ENCODE results near the gene CDIP1. TPM values are rescaled to one million over a fixed set of nuclear protein-coding genes. Genes with fewer than 3 reads are reported as not detected.

CDIP1 gene
- total RNA-seq, 1 donor from 2014 or later = 27.4 TPM

DNA sequence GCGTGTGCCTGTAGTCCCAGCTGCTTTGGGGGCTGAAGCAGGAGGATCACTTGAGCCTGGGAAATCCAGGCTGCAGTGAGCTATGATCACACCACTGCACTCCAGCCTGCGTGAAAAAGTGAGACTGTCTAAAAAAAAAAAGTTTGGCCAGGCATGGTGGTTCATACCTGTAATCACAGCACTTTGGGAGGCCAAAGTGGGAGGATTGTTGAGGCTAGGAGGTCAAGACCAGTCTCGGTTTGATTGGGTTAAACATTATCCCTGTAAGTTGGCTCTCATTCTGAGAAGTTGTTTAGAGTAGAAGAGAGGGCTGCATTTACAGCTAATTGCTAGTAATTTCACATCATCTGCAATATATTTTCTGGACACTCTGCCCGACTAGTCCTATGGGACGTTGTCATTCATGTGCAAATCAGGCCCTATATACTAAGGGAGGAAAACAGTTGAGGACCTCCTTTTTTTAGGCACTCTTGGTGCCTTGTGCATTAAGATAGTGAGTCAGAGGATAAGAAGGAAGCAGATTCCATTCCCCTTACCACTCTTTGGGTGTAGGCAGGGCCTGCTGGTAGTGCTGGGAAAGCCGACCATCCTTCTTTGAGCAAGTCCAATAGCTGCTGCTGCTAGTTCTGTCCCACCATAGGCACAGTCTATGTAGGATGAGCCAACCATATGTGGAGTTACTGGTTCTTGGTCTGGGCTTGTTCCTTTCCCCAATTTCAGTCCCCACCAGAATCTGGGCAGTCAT is 43.7 kb downstream of the CDIP1 start:
- no peak for DNase-seq (ENCODE audit: extremely low read depth, low read depth, low spot score)

DNA sequence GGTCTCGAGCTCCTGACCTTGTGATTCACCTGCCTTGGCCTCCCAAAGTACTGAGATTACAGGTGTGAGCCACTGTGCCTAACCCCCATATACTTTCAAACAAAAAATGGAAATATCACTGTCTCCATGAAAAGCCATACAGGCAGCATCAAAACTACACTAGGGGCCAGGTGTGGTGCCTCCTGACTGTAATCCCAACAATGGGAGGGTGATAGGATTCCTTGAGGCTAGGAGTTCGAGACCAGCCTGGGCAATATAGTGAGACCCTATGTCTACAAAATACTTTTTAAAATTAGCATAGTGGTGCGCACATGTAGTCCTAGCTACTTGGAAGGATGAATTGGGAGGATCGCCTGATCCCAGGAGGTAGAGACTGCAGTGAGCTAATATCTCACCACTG is 46.7 kb downstream of the CDIP1 start:
- DNase-seq (ENCODE audit: extremely low read depth, low read depth, low spot score) = no peak

DNA sequence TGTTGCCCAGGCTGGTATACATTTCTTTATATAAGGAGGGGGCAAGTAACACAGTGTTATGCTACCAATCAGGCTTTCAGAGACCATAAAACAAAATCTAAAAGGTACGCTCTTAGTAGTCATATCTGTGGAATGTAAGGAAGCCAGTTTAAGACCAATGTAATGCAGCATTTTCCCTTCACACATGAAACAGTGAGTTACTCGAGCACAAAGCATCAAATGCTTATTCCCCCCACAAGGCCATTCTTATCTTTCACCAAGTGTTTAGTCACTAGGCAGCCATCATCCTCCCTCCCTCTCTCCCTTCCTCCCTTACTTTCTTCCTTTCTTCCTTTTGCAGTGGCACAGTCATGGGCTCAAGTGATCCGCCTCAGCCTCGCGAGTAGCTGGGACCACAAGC is 49.5 kb downstream of the CDIP1 start:
- DNase-seq (ENCODE audit: extremely low read depth, low read depth, low spot score) = no peak

DNA sequence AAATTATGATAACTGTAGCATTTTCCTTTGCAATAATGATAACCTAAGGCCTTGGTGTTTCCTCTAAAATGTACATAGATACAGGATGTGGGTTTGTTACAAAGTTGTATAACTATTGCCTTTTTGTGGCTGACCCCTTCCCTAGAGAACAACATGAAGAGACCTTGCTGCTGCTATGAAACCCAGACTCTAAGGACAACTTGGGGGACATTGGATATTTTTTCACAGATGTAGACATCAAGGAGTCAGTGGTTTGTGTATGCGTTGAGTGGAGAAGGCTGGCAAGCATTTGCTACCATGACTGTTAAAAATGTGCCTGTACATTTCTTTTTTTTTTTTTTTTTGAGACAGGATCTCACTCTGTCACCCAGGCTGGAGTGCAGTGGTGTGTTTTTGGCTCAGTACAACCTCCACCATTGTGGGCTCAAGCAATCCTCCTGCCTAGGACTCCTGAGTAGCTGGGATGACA is 50.0 kb downstream of the CDIP1 start:
- no peak for DNase-seq (ENCODE audit: extremely low read depth, low read depth, low spot score)

DNA sequence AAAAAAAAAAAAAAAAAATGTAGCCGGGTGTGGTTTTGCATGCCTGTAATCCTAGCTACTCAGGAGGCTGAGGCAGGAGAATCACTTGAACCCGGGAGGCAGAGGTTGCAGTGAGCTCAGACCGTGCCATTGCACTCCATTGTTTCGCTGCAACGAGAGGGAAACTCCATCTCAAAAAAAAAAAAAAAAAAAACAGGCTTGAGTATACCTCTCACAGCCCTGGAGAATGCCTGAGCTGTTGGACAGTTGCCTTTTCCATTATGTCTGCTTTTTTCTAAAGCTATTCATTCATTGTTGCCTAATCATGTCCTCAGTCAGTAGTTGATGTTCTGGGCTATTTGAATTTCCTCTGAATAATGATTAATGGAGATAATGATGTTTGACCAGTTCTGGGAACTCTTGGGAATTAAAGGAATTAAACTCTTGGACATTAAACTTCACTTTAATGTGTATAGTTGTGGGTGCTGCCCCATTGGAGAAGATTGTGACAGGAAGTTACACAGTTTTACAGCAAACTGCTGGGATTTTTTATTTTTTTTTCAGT is 50.5 kb downstream of the CDIP1 start:
- no peak for DNase-seq (ENCODE audit: extremely low read depth, low read depth, low spot score)

DNA sequence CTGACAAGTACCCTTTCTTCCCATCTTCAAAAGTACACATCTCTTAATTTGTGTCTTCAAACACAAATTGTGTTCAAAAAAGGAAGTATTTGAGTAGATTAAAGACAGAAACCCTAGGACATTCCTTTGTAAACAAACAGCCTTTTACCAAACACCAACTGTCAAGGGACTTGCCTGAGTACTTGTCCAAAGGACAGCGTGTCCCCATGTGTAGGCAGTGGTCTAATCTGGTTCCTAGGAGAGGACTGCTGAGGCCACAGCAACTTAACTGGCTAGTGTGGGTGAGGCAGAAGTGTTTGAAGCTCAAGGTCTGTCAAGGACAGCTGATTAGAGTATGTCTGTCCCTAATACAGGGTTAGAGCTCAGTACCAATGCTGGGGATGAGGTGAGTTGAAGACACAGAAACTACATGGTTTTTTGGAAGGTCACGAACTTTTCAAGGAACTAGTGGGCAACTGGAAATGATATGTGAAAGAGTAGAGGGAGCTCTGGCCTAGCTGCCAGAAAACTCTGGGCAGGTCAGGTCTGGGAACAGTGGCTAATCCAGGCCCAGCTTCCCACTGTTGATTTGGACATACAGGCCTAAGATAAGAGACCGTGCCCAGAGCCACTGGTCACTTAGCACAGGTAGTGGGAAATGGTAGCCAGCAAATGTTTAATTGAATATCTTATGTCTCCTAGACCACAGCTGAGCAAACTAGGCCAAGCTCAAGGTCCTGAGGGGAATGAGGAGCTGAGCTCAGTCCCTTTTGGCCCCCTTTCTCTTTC is 52.3 kb downstream of the CDIP1 start:
- DNase-seq (ENCODE audit: extremely low read depth, low read depth, low spot score) = no peak

DNA sequence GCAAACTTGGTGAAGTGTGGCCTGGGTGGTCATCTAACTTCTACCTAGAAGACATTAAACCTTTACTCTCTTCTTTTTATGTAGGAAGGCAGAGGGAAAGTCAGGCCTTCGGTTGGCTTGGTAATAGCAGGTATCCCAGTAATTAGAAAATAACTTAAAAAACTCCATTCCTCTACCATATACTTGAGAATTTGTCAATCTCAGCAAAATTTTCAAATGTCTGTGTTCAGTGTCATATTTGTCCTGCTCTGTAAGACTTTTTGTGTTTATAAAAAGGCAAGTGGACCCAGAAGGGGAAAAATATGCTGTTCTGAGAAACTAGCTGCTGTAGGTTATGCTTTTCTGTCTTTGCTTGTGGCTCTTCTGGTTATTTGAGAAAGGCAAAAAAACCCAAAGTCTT is 56.6 kb downstream of the CDIP1 start:
- no peak for DNase-seq (ENCODE audit: extremely low read depth, low read depth, low spot score)

DNA sequence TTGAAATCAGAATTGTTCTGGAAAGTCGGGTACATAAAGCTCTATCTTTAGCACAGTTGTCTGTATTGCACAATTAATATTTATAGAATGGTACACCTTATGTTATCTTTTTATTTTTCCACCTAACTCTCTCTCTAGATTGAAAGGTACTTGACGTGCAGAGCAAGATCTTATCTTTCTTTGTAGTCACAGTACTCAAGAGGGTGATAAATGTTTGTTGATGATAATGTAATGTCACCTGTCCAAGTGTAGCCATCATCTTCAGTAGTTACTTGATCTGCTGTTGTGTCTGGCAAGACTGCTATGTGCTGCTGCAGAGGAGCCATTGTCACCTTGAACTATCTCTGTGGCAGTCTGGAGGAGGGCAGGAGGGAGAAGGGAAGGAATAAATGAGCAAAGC is 57.0 kb downstream of the CDIP1 start:
- no peak for DNase-seq (ENCODE audit: extremely low read depth, low read depth, low spot score)

DNA sequence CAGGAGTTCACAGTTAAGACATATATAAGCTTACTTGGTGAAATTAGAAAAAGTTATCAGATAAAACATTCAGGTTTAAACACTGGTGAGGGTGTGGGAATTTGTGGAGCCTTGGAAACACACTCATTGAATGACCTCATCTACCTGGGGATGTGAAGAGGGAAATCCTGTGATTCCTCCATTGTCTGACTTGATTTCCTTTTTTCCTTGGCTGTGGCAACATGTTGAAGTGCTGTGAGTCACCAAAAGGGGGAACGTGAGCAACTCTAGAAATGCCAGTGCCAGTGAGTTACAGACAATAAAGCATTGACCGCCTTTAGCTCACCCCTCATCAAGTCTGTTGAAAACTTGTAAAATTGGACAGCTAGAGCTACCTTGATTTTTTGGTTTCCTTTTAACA is 60.6 kb downstream of the CDIP1 start:
- DNase-seq (ENCODE audit: extremely low read depth, low read depth, low spot score) = peak; percentile 70

DNA sequence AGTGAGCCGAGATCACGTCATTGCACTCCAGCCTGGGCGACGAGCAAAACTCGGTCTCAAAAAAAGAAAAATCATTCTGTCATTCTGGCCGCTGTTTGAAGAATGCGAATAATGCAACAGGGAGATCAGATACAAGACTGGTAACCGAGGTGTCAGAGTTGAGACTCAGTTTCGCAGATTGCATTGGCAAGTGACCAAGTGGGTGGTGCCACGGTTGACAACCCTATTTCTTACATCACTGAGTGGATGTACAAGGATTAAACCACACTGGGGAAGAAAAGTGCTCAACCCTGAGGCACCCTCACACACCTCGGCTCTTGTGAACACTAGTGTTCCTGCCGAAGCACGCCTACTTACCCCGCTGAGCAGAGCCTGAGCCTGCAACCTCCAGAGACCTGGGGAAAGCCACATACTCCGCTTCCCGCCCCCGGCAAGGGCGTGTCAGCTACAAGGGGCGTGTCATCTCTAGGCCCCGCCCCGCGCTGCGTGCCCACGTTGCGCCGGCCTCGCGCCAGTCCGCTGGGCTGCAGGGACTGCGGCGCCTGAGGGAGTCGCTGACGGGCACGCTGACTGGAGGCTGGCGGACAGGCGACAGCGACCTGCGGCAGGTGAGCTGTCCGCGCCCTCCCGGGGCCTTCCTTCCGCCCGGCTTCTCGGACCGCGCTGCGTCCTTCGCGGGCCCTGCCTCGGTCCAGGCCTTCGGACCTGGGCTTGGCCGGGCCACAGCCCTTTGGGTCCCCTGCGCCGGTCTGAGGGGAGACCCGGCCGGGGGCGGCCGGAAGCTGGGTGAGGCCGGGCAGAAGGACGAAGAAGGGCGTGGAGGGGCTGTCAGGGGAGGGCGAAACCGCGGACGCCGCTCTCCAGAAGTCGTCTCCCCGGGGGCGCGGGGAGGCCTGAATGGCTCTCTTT is 62.4 kb downstream of the CDIP1 start, which contains the start of gene HMOX2:
Gene HMOX2, plus strand, starts transcription at position 519 of the 909 bp plus-strand sequence. CDS start 29,127 bp downstream, outside the sequence.
- DNase-seq (ENCODE audit: extremely low read depth, low read depth, low spot score) = no peak

DNA sequence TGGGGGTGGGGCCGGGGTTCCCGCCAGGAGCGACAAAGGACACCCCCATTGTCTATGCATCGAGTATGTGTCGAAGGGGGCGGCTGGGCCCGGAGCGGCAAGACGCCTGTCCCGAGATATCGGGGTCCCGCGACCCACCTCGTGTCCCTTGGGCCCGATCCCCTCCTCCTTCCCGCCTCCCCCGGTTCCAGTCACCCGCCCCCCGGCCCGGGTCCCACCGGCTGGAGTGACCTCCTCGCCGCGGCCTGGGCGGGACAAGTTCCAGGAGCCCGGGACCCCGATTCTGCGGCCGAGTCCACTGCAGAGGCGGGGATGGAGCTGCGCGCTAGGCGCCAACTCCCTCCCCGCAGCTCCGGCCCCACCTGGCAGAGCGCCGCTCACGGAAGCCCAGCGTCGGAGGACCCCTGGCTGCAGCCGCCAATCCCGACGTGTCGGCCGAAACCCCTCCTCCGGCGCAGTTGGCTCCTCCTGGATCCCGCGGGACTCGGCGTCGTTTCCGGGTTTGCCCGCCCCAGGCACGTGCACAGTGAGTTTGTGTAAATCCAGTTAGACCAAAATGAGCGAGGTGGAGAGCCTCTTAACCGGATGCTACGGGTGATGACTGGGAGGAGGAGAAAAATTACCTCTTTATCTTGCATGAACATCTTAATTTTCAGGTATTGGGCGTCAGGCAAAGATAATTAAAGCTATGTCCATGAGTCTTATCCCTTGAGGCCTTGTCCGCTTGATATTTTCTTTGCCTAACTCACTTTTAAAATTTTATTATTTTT is 64.2 kb downstream of the CDIP1 start, which contains the start of gene NMRAL1:
Gene NMRAL1, minus strand, starts transcription at position 434 of the 770 bp plus-strand sequence. CDS start 493 bp downstream, outside the sequence.
- DNase-seq (ENCODE audit: extremely low read depth, low read depth, low spot score) = no peak

DNA sequence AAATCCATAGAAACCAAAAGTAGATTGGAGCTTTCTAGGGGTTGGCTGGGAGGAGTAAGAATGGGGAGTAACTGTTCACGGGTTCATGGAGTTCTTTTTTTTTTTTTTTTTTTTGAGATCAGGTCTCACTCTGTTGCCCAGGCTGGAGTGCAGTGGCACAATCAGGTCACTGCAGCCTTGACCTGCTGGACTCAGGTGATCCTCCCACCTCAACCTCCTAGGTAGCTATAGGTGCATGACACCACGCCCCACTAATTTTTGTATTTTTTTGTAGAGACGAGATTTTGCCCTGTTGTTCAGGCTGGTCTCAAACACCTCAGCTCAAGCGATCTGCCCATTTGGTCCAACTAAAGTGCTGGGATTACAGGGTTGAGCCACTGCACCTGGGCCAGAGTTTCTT is 65.7 kb downstream of the CDIP1 start:
- no peak for DNase-seq (ENCODE audit: extremely low read depth, low read depth, low spot score)

DNA sequence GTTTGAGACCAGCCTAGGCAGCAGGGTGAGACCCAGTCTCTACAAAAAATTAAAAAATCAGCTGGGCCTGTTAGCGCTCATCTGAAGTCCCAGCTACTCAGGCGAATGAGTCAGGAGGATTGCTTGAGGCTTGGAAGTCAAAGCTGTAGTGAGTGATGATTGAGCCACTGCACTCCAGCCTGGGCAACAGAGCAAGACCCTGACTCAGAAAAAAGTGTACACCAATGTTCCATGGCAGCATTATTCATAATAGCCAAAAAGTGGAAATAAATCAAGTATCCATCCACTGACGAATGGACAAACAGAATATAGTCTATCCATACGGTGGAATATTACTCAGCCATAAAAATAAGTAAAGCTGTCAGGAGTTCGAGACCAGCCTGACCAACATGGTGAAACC is 66.7 kb downstream of the CDIP1 start:
- DNase-seq (ENCODE audit: extremely low read depth, low read depth, low spot score) = no peak

DNA sequence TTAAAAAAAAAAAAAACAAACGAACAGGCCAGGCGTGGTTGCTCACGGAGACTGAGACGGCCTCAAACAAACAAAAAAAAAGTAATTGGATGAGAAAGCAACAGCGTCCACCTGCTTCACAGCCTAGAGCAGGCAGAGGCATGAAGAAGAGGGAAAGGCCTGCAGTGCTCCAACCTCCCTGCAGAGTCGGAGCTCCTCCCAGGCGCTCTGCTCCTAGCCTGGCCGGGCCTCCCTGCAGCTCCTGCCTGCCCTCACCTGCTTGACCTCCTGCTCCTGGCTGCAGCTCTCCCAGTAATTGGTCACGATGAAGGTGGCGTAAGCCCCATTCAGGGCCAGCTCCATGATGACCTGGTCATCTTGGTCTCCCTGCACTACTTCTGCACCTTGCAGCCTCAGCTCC is 69.6 kb downstream of the CDIP1 start:
- DNase-seq (ENCODE audit: extremely low read depth, low read depth, low spot score) = no peak

DNA sequence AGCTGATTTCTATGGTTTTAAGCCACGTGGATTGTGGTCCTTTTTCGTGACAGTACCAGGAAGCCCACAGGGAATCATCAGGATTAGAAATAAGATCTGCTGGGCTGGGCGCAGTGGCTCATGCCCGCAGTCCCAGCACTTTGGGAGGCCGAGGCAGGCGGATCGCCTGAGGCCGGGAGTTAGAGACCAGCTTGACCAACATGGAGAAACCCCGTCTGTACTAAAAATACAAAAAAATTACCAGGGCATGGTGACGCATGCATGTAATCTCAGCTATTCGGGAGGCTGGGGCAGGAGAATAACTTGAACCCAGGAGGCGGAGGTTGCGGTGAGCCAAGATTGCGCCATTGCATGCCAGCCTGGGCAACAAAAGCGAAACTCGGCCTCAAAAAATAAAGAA is 70.7 kb downstream of the CDIP1 start:
- DNase-seq (ENCODE audit: extremely low read depth, low read depth, low spot score) = no peak

DNA sequence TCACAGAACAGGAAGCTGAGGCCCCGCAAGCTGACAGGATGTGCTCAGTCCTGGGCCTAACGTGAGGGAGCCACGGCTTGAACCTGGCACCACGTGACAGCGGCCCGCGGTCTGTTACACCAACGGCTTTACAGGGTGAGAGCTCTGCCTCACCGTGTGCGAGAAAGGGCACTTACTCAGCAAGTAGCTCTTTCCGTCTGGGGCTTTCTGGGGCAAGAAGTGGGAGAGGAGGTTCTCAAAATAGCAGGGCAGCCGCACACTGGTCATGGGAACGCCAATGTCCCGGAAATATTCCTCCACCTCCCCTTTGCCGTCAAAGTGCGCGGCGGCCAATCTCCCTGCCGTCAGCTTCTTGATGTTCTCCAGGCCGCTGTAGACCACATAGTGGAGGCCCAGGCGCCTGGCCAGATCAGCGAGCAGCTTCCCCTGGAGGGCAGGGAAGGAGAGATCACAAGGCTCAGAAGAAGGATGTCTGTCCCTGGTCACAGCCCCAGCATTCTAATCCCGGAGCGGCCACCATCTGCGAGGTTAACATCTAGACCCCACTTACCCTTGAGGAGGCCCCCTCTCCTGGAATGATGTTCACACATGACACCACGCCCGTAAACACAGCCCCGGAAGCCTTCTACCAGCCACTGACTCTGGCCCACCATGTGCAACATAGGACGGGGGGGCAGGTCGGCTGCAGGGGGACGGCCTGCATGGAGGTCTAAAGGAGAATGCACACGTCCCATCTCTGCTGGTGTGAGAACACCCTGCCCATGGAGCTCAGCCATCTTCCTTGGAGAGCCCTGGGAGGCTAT is 72.4 kb downstream of the CDIP1 start:
- no peak for DNase-seq (ENCODE audit: extremely low read depth, low read depth, low spot score)

DNA sequence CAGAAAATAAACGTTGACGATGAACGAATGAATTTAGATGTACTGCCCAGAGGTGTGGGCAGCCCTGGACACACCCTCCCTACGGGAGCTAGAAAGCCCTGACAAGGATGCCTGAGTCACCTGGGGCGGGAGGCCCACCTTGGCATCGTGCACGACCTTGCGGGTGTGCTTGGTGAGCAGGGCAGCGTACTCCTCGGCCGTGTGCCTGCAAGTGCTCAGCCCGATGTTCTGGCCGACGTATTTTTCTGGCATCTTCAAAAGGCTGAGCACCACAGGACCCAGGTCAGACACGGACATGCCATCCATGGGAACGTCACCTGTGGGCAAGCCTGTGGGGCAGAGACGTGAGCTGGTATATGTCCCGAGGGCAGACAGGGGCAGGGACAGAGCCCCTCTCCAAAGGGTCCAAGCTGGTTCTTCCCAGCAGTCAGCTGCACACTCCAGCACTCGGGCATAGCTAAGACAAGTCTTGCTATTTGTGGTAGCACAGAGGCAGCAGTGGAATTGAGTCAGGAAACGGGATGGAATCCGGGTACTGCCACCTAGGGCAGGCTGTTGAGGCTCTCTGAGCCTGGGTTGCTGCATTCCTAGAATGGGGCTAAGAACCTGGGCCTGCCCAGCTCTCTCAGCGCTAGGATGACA is 74.9 kb downstream of the CDIP1 start:
- no peak for DNase-seq (ENCODE audit: extremely low read depth, low read depth, low spot score)

DNA sequence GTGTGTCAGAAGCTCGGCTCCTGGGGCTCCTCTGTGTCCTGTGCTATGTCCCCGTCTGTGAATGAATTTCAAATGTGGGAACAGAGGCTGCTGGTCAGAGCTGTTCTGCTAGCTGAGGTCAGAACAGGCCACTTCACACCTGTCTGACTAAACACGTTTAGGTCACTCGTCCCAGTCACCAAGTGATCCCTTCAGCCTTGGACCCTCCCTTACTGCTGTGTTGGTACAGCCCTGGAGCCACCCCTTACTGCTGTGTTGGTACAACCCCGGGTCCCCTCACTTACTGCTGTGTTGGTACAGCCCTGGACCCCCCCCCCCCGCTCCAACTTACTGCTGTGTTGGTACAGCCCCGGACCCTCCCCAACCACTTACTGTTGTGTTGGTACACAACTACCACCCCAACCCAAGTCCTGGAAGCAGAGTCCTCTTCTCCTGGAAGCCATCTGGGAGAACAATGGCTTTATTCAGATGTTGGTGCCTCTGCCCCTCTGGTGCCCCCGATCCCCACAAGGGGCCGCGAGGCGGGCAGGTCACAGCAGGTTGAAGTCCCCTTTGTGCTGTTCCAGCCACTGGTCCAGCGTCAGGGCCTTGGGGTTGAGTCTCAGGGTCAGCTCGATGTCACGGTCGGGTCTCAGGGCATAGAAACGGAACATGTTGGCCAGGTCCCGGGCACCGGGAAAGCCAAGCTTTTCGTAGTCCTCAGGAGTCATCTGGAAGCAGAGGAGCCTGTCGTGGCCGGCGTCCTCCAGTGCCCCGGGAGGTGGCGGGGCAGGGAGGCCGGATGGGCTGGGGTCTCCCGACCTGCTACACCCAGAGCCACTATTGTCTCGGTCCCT is 77.1 kb downstream of the CDIP1 start:
- no peak for DNase-seq (ENCODE audit: extremely low read depth, low read depth, low spot score)

All from glomerular endothelial cell (primary cell).